IPS-18c (cell line): Measurements from ENCODE around the gene DLAT.
A peak's percentile ranks its signal among the peaks of the same experiment; 100 is the strongest.
"Not testable (repeated sequence)": the region's sequence is repeated elsewhere in the genome, so short reads cannot be mapped to it uniquely, and the experiment has no call there.

Experiments used
- H3K4me3 ChIP-seq: 2 replicates; pipeline ENCODE4 v1.7.0; 2013; ENCODE audit warnings: low read depth, mild to moderate bottlenecking, low read length, moderate library complexity; ENCODE audit not compliant: insufficient read depth
- H3K9me3 ChIP-seq: one replicate; pipeline ENCODE4 v1.6.1; 2013; ENCODE audit warnings: mild to moderate bottlenecking, low read length, moderate library complexity; ENCODE audit not compliant: control insufficient read depth, insufficient read depth

DLAT gene

GRCh38 chr11:112024773-112025678 is at the start of gene DLAT:
Gene DLAT (plus strand): TSS chr11:112025408. CDS start chr11:112025473, 65 bp downstream.
- Histone ChIP-seq H3K4me3 (peak within 1 kb of the TSS; percentile 95), H3K9me3 (no peaks in the 10 kb centered on the region)

- Histone ChIP-seq H3K9me3 (no peaks in the 10 kb centered on the region), H3K4me3 (peak overlapping the region; percentile 75)
Measured at GRCh38 chr11:111976119-111976766, 49.0 kb upstream of the DLAT start.

- Histone ChIP-seq H3K4me3 (peak overlapping the region; percentile 75), H3K9me3 (no peaks in the 10 kb centered on the region)
Measured at GRCh38 chr11:111976767-111977145, 48.5 kb upstream of the DLAT start.

- H3K4me3 ChIP-seq, result peak overlapping the region; percentile 75
- no peaks in the 10 kb centered on the region for H3K9me3 ChIP-seq
Measured at GRCh38 chr11:111977146-111978027, 47.8 kb upstream of the DLAT start.

GRCh38 chr11:111978028-111978771 is 47.0 kb upstream of the DLAT start:
- Histone ChIP-seq H3K9me3 (peaks cover 3% of the 10 kb centered on the region), H3K4me3 (peak overlapping the region; percentile 75; the same call in 1 of the 2 replicates)

GRCh38 chr11:111980062-111980461 is 45.1 kb upstream of the DLAT start:
- H3K4me3 ChIP-seq, result no peak overlapping the region
- peaks cover 3% of the 10 kb centered on the region for H3K9me3 ChIP-seq

GRCh38 chr11:111981270-111981669 is 43.9 kb upstream of the DLAT start:
- H3K9me3 ChIP-seq, result peaks cover 3% of the 10 kb centered on the region
- H3K4me3 ChIP-seq, result no peak overlapping the region

GRCh38 chr11:111982019-111982464 is 43.2 kb upstream of the DLAT start:
- H3K9me3 ChIP-seq, result peaks cover 3% of the 10 kb centered on the region
- no peak overlapping the region for H3K4me3 ChIP-seq

- H3K4me3 ChIP-seq, result peak overlapping the region; percentile 25; the same call in 1 of the 2 replicates
- peaks cover 3% of the 10 kb centered on the region for H3K9me3 ChIP-seq
Measured at GRCh38 chr11:111982541-111983186, 42.5 kb upstream of the DLAT start.

- Histone ChIP-seq H3K4me3 (peak overlapping the region; percentile 25; the same call in 1 of the 2 replicates), H3K9me3 (peaks cover 3% of the 10 kb centered on the region)
Measured at GRCh38 chr11:111983187-111983986, 41.8 kb upstream of the DLAT start.

- no peak overlapping the region for H3K4me3 ChIP-seq
- peaks cover 3% of the 10 kb centered on the region for H3K9me3 ChIP-seq
Measured at GRCh38 chr11:111986589-111986988, 38.6 kb upstream of the DLAT start.

GRCh38 chr11:111990381-111990780 is 34.8 kb upstream of the DLAT start:
- Histone ChIP-seq H3K4me3 (no peak overlapping the region), H3K9me3 (no peaks in the 10 kb centered on the region)

- H3K9me3 ChIP-seq, result no peaks in the 10 kb centered on the region
Measured at GRCh38 chr11:111992206-111992855, 32.9 kb upstream of the DLAT start.

GRCh38 chr11:111996129-111996528 is 29.1 kb upstream of the DLAT start:
- no peak overlapping the region for H3K4me3 ChIP-seq
- H3K9me3 ChIP-seq, result peaks cover under 1% of the 10 kb centered on the region

More at GRCh38 chr11:111992206-111992855, 32.9 kb upstream of the DLAT start:
- no peak overlapping the region for H3K4me3 ChIP-seq

- H3K9me3 ChIP-seq, H3K4me3 ChIP-seq: not testable (repeated sequence)
Measured at GRCh38 chr11:111996669-111997068, 28.5 kb upstream of the DLAT start.
